Esophagus muscularis mucosa (tissue), 3 donors: Measurements from ENCODE around the gene KIF2B.

Source experiments
- CTCF ChIP-seq, 3 experiments: fragments of 200-600 bp in 2 of 3; fragments of 450-650 bp in 1 of 3; sonication (generic) in 2 of 3; IDR thresholded peaks; one replicate each; pipeline ENCODE4 v1.5.1; 2017 to 2019; ENCODE audit warnings: antibody characterized with exemption in 3 of 3, mild to moderate bottlenecking in 2 of 3, moderate library complexity in 1 of 3
- POLR2AphosphoS5 ChIP-seq, 2 donors: sonication (generic); formaldehyde crosslinking; IDR thresholded peaks; one replicate each; pipeline ENCODE4 v1.6.1; 2017; ENCODE audit warnings: antibody characterized with exemption in 2 of 2

GRCh38 chr17:53780320-53780719 lies 42.4 kb upstream of the KIF2B start:
- TF ChIP-seq CTCF (IDR thresholded peaks at IDR 0.05) (no peak), POLR2AphosphoS5 (IDR thresholded peaks at IDR 0.05) (no peak)
